ENCODE results near the gene ATRAID. TPM values are rescaled to one million over a fixed set of nuclear protein-coding genes. Genes with fewer than 3 reads are reported as not detected.

ATRAID gene
- total and polyA plus RNA-seq, 10 of the 15 experiments (the other 5 are each of a cell fraction or from before 2014, with no cell fraction given): 65.6 to 180 (median 120) TPM

GRCh38 chr2:27218614-27219013 is 6.8 kb downstream of the ATRAID start:
- intact Hi-C loops (cut with micrococcal nuclease; ENCODE audit: unreplicated experiment) (loop anchor here (10.0 kb wide), 1 partner anchor 136 kb away; the partner anchor contains the start of gene GTF3C2), in situ Hi-C loops (cut with MboI) (no loop called here)
- SMC1A ChIA-PET (ENCODE audit: uncharacterized antibody, unreplicated experiment): interaction anchor here (0.9 to 1.3 kb wide), 2 partner anchors 84 to 86 kb away, joined by 3 read pairs; no protein-coding TSS in a partner anchor
- Histone ChIP-seq H3K9me3 (replicated peaks; ENCODE audit: control insufficient read depth, insufficient read depth, low read length) (no peaks in the 10 kb centered on the region), H2AFZ (ENCODE audit: control insufficient read depth, low read depth, low read length) (no peak overlapping the region), H4K20me1 (ENCODE audit: control insufficient read depth, insufficient read depth) (no peaks in the 10 kb centered on the region), H3K9ac (ENCODE audit: control insufficient read depth, insufficient read depth, low read length) (peak overlapping the region; percentile 93), H3K27me3 (replicated peaks in 1 of 2; ENCODE audit: control insufficient read depth in 2 of 2, insufficient read depth in 2 of 2, low read length in 1 of 2) (no peaks in the 10 kb centered on the region), H3K4me1 (ENCODE audit: control insufficient read depth, insufficient read depth, low read length) (peaks cover 3% of the 10 kb centered on the region; the same call in 1 of the 2 replicates), H3K27ac (ENCODE audit: control insufficient read depth, insufficient read depth) (peak overlapping the region; percentile 83), H3K79me2 (ENCODE audit: control insufficient read depth, insufficient read depth, low read length) (peaks cover 23% of the 10 kb centered on the region), H3K4me2 (ENCODE audit: control insufficient read depth, insufficient read depth) (peak overlapping the region; percentile 97), H3K36me3 (ENCODE audit: control insufficient read depth in 2 of 2, insufficient read depth in 2 of 2, low read length in 1 of 2) (peaks cover 5 to 8% of the 10 kb centered on the region in 2 experiments), H3K4me3 (peak overlapping the region; percentile 79)
- RAD21 ChIA-PET (ENCODE audit: unreplicated experiment): interaction anchor here (0.6 to 1.2 kb wide), 5 partner anchors 61 to 1349 kb away, joined by 3 to 5 read pairs (median 4); partner anchors contain the start of gene ABHD1
- POLR2A ChIA-PET: no interaction called here
- CTCF ChIA-PET: interaction anchor here (0.5 to 1.8 kb wide), 5 partner anchors 27 to 296 kb away, joined by 3 to 5 read pairs (median 4); no protein-coding TSS in a partner anchor
- FAIRE-seq (no peak), DNase-seq (ENCODE audit: low read depth, low spot score) (no peak), ATAC-seq (no peak)
- TF ChIP-seq JUND (IDR thresholded peaks at IDR 0.05; ENCODE audit: low read depth, low read length) (no peak), SPI1 (IDR thresholded peaks at IDR 0.05; ENCODE audit: borderline replicate concordance, insufficient read depth, low read depth, low read length) (peak; percentile 28; the same call in 1 of the 2 replicates), BMI1 (IDR thresholded peaks at IDR 0.05; ENCODE audit: borderline replicate concordance) (no peak), SRF (IDR thresholded peaks at IDR 0.05; ENCODE audit: low read depth in 2 of 2, low read length in 2 of 2) (no peak), NFXL1 (IDR thresholded peaks at IDR 0.05; ENCODE audit: borderline replicate concordance) (no peak)
- no TSS peak for BruUV-seq (replicated peaks)
- WGBS (ENCODE audit: insufficient coverage, insufficient replicate concordance, low lambda C conversion rate, missing lambda C conversion rate): 35% methylated on average over 4 of the region's 4 CpGs

- peaks cover 21% of the 10 kb centered on the region for H3K79me2 ChIP-seq (ENCODE audit: control insufficient read depth, insufficient read depth, low read length)
- peaks cover 8 to 10% of the 10 kb centered on the region in 2 experiments for H3K36me3 ChIP-seq (ENCODE audit: control insufficient read depth in 2 of 2, insufficient read depth in 2 of 2, low read length in 1 of 2)
- DNase-seq (ENCODE audit: low read depth, low spot score) (no peak), ATAC-seq (no peak), FAIRE-seq (no peak)
- ChIA-PET POLR2A (interaction anchor here (0.6 kb wide), 1 partner anchor 457 kb away, joined by 3 read pairs; no protein-coding TSS in a partner anchor), SMC1A (ENCODE audit: uncharacterized antibody, unreplicated experiment) (interaction anchor here (1.3 kb wide), 1 partner anchor 86 kb away, joined by 3 read pairs; no protein-coding TSS in a partner anchor), CTCF (interaction anchor here (0.5 to 1.8 kb wide), 5 partner anchors 27 to 297 kb away, joined by 3 to 5 read pairs (median 4); no protein-coding TSS in a partner anchor), RAD21 (ENCODE audit: unreplicated experiment) (interaction anchor here (0.9 kb wide), 1 partner anchor 129 kb away, joined by 4 read pairs; no protein-coding TSS in a partner anchor)
- H3K27me3 ChIP-seq (replicated peaks in 1 of 2; ENCODE audit: control insufficient read depth in 2 of 2, insufficient read depth in 2 of 2, low read length in 1 of 2): no peaks in the 10 kb centered on the region
- in situ Hi-C loops (cut with MboI): no loop called here
- intact Hi-C loops (cut with micrococcal nuclease; ENCODE audit: unreplicated experiment): loop anchor here (10.0 kb wide), 1 partner anchor 136 kb away; the partner anchor contains the start of gene GTF3C2
- H4K20me1 ChIP-seq (ENCODE audit: control insufficient read depth, insufficient read depth): no peaks in the 10 kb centered on the region
- no TSS peak for BruUV-seq (replicated peaks)
- H2AFZ ChIP-seq (ENCODE audit: control insufficient read depth, low read depth, low read length): no peak overlapping the region
- peak overlapping the region; percentile 79 for H3K4me3 ChIP-seq
- 95% methylated on average over 2 of the region's 2 CpGs for WGBS (ENCODE audit: insufficient coverage, insufficient replicate concordance, low lambda C conversion rate, missing lambda C conversion rate)
- H3K27ac ChIP-seq (ENCODE audit: control insufficient read depth, insufficient read depth): no peak overlapping the region
- peak overlapping the region; percentile 93 for H3K9ac ChIP-seq (ENCODE audit: control insufficient read depth, insufficient read depth, low read length)
- H3K4me1 ChIP-seq (ENCODE audit: control insufficient read depth, insufficient read depth, low read length): peaks cover 3% of the 10 kb centered on the region; the same call in 1 of the 2 replicates
- peak overlapping the region; percentile 97 for H3K4me2 ChIP-seq (ENCODE audit: control insufficient read depth, insufficient read depth)
- no peaks in the 10 kb centered on the region for H3K9me3 ChIP-seq (replicated peaks; ENCODE audit: control insufficient read depth, insufficient read depth, low read length)
- TF ChIP-seq EP300 (IDR thresholded peaks at IDR 0.05; ENCODE audit: borderline replicate concordance in 1 of 2, control insufficient read depth in 1 of 2, low read depth in 2 of 2, low read length in 2 of 2) (no peak), ZNF687 (IDR thresholded peaks at IDR 0.05) (no peak), POU2F2 (IDR thresholded peaks at IDR 0.05; ENCODE audit: borderline replicate concordance, low read depth, low read length) (no peak), MEF2B (IDR thresholded peaks at IDR 0.05; ENCODE audit: partially characterized antibody, poor library complexity, severe bottlenecking) (no peak), STAT1 (conservative IDR thresholded peaks at IDR 0.05) (no peak), NFIC (IDR thresholded peaks at IDR 0.05; ENCODE audit: low read depth, low read length) (no peak), POLR2AphosphoS2 (IDR thresholded peaks at IDR 0.05; ENCODE audit: low read depth, low read length) (no peak)
Measured at GRCh38 chr2:27219091-27219490, 7.2 kb downstream of the ATRAID start.

Measured in GM12878 (cell line).